Liver (tissue), 9 donors: ENCODE results near the gene CCDC12. TPM values are rescaled to one million over a fixed set of nuclear protein-coding genes. Genes with fewer than 3 reads are reported as not detected.

Experiments
- DNase-seq: peaks from one replicate; pipeline ENCODE4 v3.0.0-alpha.2; 2017; ENCODE audit warnings: low spot score
- H3K27ac ChIP-seq, 2 donors: one replicate each; pipeline ENCODE4 v1.7.0; 2013; ENCODE audit warnings: inconsistent platforms in 2 of 2, low read length in 2 of 2, control low read depth in 1 of 2, low read depth in 1 of 2, mild to moderate bottlenecking in 1 of 2
- H3K27me3 ChIP-seq, 4 donors: one replicate each; pipeline versions ENCODE4 v1.6.1 to v1.7.0; 2013; ENCODE audit warnings: low read length in 3 of 4, inconsistent platforms in 1 of 4, mild to moderate bottlenecking in 1 of 4, moderate library complexity in 1 of 4; ENCODE audit not compliant: control insufficient read depth in 4 of 4, insufficient read depth in 4 of 4
- H3K36me3 ChIP-seq, 4 donors: one replicate each; pipeline versions ENCODE4 v1.6.1 to v1.7.0; 2013; ENCODE audit warnings: low read length in 3 of 4, mild to moderate bottlenecking in 3 of 4, low read depth in 1 of 4, moderate library complexity in 1 of 4; ENCODE audit not compliant: control insufficient read depth in 4 of 4, insufficient read depth in 3 of 4
- H3K4me1 ChIP-seq, 4 donors: one replicate each; pipeline versions ENCODE4 v1.6.1 to v1.7.0; 2013; ENCODE audit warnings: low read length in 3 of 4, mild to moderate bottlenecking in 3 of 4, moderate library complexity in 1 of 4; ENCODE audit not compliant: control insufficient read depth in 4 of 4, insufficient read depth in 4 of 4
- H3K4me3 ChIP-seq, 3 donors: one replicate each; pipeline versions ENCODE4 v1.6.1 to v1.7.0; 2013; ENCODE audit warnings: low read length in 3 of 3, control low read depth in 1 of 3, low read depth in 1 of 3, mild to moderate bottlenecking in 1 of 3
- H3K9ac ChIP-seq, 2 donors: one replicate each; pipeline ENCODE4 v1.7.0; 2013; ENCODE audit warnings: low read length in 2 of 2, mild to moderate bottlenecking in 2 of 2, moderate library complexity in 2 of 2, control low read depth in 1 of 2, low read depth in 1 of 2
- H3K9me3 ChIP-seq, 4 donors: one replicate each; pipeline versions ENCODE4 v1.6.1 to v1.7.0; 2013; ENCODE audit warnings: low read length in 3 of 4; ENCODE audit not compliant: control insufficient read depth in 4 of 4
- CTCF ChIP-seq: fragments of 150-350 bp; IDR thresholded peaks from 2 replicates; pipeline ENCODE4 v1.5.1; 2017; ENCODE audit warnings: improper control_type of control experiment, low read depth, low read length; ENCODE audit not compliant: missing input control
- EGR1 ChIP-seq, 2 donors: IDR thresholded peaks; 2 replicates each; pipeline ENCODE4 v1.6.1; 2016 to 2018; ENCODE audit warnings: antibody characterized with exemption in 2 of 2, low read depth in 2 of 2
- FOXA2 ChIP-seq: IDR thresholded peaks from 2 replicates; pipeline ENCODE4 v1.6.1; 2016; ENCODE audit warnings: antibody characterized with exemption
- GABPA ChIP-seq, 2 donors: IDR thresholded peaks in 1 of 2; conservative IDR thresholded peaks in 1 of 2; 2 replicates each; pipeline ENCODE4 v1.6.1; 2016; ENCODE audit warnings: antibody characterized with exemption in 2 of 2, mild to moderate bottlenecking in 1 of 2, moderate library complexity in 1 of 2
- JUND ChIP-seq, 2 donors: IDR thresholded peaks; 2 replicates each; pipeline ENCODE4 v1.6.1; 2016; ENCODE audit warnings: antibody characterized with exemption in 2 of 2
- MAX ChIP-seq: IDR thresholded peaks from 2 replicates; pipeline ENCODE4 v1.6.1; 2016; ENCODE audit warnings: antibody characterized with exemption
- NR2F2 ChIP-seq: IDR thresholded peaks from 2 replicates; pipeline ENCODE4 v1.6.1; 2016; ENCODE audit warnings: antibody characterized with exemption
- RAD21 ChIP-seq, 2 donors: IDR thresholded peaks; 2 replicates each; pipeline ENCODE4 v1.6.1; 2016; ENCODE audit warnings: antibody characterized with exemption in 2 of 2, mild to moderate bottlenecking in 2 of 2
- REST ChIP-seq: IDR thresholded peaks from 2 replicates; pipeline ENCODE4 v1.6.1; 2016; ENCODE audit warnings: antibody characterized with exemption, mild to moderate bottlenecking
- RXRA ChIP-seq, 2 donors: IDR thresholded peaks; 2 replicates each; pipeline ENCODE4 v1.6.1; 2017 to 2018; ENCODE audit warnings: antibody characterized with exemption in 2 of 2, mild to moderate bottlenecking in 1 of 2
- SP1 ChIP-seq: IDR thresholded peaks from 2 replicates; pipeline ENCODE4 v1.6.1; 2018; ENCODE audit warnings: antibody characterized with exemption, mild to moderate bottlenecking
- TAF1 ChIP-seq: conservative IDR thresholded peaks from 2 replicates; pipeline ENCODE4 v1.6.1; 2016; ENCODE audit warnings: antibody characterized with exemption, mild to moderate bottlenecking
- WGBS: extraction: QIAGEN DNeasy Blood & Tissue Kit; methylation state at CpG from one replicate; pipeline ENCODE4 v1.1.7; 2013; 5-methylcytosine and 5-hydroxymethylcytosine counted together
- polyA plus RNA-seq, 2 donors: library from polyadenylated mRNA; stranded (reverse) in 1 of 2; unstranded in 1 of 2; fragments of 200-250 nt in 1 of 2; fragments of >200 nt in 1 of 2; fragmentation: Nextera tagmentation in 1 of 2; extraction: Ambion mirVana in 1 of 2; gene quantifications; one replicate each; pipeline versions ENCODE4 v1.2.1 to v1.2.3, GENCODE V29; 2013 to 2015
- total RNA-seq, 2 donors: library from RNA; depleted of rRNA; stranded (reverse); fragments of >200 nt; gene quantifications; one replicate each; pipeline ENCODE4 v1.2.3, GENCODE V29; 2014
- TF ChIP-seq, protein P1 (sequence below): IDR thresholded peaks from 2 replicates; pipeline ENCODE4 v1.6.1; 2016; ENCODE audit warnings: antibody characterized with exemption
- donor health status: healthy.
- donor health status: healthy.
- donor health status: healthy.
- donor health status: healthy.
- donor health status: healthy.

The CCDC12 gene
- total and polyA plus RNA-seq, 4 donors = 8.5 to 35.1 (median 26.6) TPM

DNA sequence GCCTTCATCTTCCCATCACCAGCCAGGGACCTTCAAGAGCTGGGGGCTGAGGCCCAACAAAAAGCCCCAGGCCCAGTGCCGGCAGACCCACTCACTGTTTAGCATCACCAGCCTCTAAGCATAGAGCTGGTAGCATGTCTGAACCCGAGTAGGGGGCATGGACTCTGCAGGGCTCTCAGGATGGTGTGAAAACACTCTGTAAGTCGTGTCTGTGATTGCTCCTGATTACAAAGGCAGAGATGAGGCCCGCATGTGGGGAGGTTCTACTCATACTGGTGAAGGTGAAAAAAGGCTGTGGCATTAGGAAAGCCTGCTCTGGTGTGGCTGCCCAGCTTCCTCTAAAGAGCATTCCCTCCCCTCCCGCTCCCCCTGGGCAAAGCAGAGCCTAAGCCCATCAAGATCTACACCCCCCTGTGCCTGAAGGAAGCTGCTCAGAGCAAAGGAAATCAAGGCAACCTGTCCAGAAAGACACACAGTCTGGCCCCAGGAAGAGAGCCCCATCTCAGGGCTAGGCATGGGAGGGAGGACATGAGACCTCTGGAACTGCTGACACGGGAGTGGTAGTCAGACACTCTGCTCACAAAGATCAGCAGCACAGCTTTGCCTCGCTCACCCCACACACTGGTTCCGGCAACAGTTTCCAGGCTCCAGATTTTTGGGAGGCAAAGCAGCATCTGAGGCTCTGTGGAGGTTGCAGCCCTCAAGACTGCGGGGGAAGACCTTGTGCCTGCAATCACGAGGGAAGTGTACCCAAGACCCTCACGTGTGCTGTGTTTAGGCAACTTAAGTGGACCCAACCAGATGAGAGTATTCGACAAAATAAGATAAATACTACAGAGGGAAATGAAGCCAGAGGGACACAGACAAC is 36.7 kb downstream of the CCDC12 start:
- no peak overlapping the region for H3K27ac ChIP-seq
- H3K9ac ChIP-seq = no peak overlapping the region
- WGBS = 87% methylated on average over 12 of the region's 12 CpGs
- H3K4me3 ChIP-seq = no peak overlapping the region
- no peak for DNase-seq
- no peaks in the 10 kb centered on the region for H3K9me3 ChIP-seq
- H3K4me1 ChIP-seq = peaks cover 23 to 45% (median 36%) of the 10 kb centered on the region in 4 donors
- H3K36me3 ChIP-seq = peaks cover 4 to 24% (median 7%) of the 10 kb centered on the region in 4 donors
- no peaks in the 10 kb centered on the region for H3K27me3 ChIP-seq
- no peak for TF ChIP-seq RXRA (IDR thresholded peaks at IDR 0.05)
- no peak for TF ChIP-seq CTCF
- no peak for TF ChIP-seq TAF1
- no peak for TF ChIP-seq NR2F2
- TF ChIP-seq GABPA (IDR thresholded peaks at IDR 0.05 in 1 of 2, conservative IDR thresholded peaks at IDR 0.05 in 1 of 2) = no peak
- no peak for TF ChIP-seq SP1

- DNase-seq = no peak
- TF ChIP-seq MAX = no peak
- no peak for TF ChIP-seq EGR1 (IDR thresholded peaks at IDR 0.05; ENCODE audit: low read depth in 2 of 2)
- no peak for TF ChIP-seq CTCF
- no peak for TF ChIP-seq JUND (IDR thresholded peaks at IDR 0.05)
- no peak for TF ChIP-seq NR2F2
- TF ChIP-seq RAD21 (IDR thresholded peaks at IDR 0.05) = no peak
- TF ChIP-seq, protein P1, sequence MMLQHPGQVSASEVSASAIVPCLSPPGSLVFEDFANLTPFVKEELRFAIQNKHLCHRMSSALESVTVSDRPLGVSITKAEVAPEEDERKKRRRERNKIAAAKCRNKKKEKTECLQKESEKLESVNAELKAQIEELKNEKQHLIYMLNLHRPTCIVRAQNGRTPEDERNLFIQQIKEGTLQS = no peak
- TF ChIP-seq SP1 = no peak
- TF ChIP-seq REST = no peak
- TF ChIP-seq FOXA2 = no peak
- TF ChIP-seq GABPA (IDR thresholded peaks at IDR 0.05 in 1 of 2, conservative IDR thresholded peaks at IDR 0.05 in 1 of 2) = no peak
- Histone ChIP-seq H3K4me3 (no peak overlapping the region), H3K27me3 (no peaks in the 10 kb centered on the region), H3K9me3 (no peaks in the 10 kb centered on the region), H3K9ac (no peak overlapping the region), H3K4me1 (peaks cover 20 to 42% (median 33%) of the 10 kb centered on the region in 4 donors), H3K27ac (no peak overlapping the region), H3K36me3 (peaks cover 4 to 24% (median 7%) of the 10 kb centered on the region in 4 donors)
- 93% methylated on average over 2 of the region's 2 CpGs for WGBS
These were observed 38.4 kb downstream of the CCDC12 start for GRCh38 chr3:46938118-46938517.
